DND-41 (cell line): ENCODE results near the gene MAP4K1.

Experiments
- CTCF ChIP-seq: IDR thresholded peaks from 2 replicates; pipeline ENCODE4 v1.5.1; 2012; ENCODE audit warnings: borderline replicate concordance, low read length, moderate library complexity, mild to moderate bottlenecking; ENCODE audit not compliant: poor library complexity, severe bottlenecking; ENCODE audit errors: extremely low read depth
- EZH2 ChIP-seq: IDR thresholded peaks from 3 replicates; pipeline ENCODE4 v1.6.1; 2012; ENCODE audit warnings: borderline replicate concordance, low read depth, mild to moderate bottlenecking, moderate library complexity, low read length, inconsistent platforms; ENCODE audit not compliant: severe bottlenecking

GRCh38 chr19:38583219-38583984, 34.4 kb downstream of the MAP4K1 start:
- TF ChIP-seq CTCF (no peak), EZH2 (no peak)
